Ovary (tissue), 9 donors: ENCODE data around the gene SPATC1L. TPM values are rescaled to one million over a fixed set of nuclear protein-coding genes. Genes with fewer than 3 reads are reported as not detected.

Experiments used
- DNase-seq, 5 donors: peaks; one replicate each; pipeline ENCODE4 v3.0.0-alpha.2; 2019 to 2020
- H3K27ac ChIP-seq, 2 donors: fragments of 200-600 bp; one replicate each; pipeline versions ENCODE4 v1.5.1 to v1.8.0; 2019 to 2022
- H3K27me3 ChIP-seq: fragments of 200-600 bp; one replicate; pipeline ENCODE4 v1.8.0; 2022
- H3K36me3 ChIP-seq: fragments of 200-600 bp; sonication (generic); one replicate; pipeline ENCODE4 v1.5.1; 2019
- H3K4me1 ChIP-seq: one replicate; pipeline ENCODE4 v1.8.1; 2013; ENCODE audit warnings: mild to moderate bottlenecking, moderate library complexity; ENCODE audit not compliant: insufficient read depth
- H3K4me3 ChIP-seq: fragments of 200-600 bp; sonication (generic); one replicate; pipeline ENCODE4 v1.5.1; 2017
- H3K9me3 ChIP-seq, 2 donors: fragments of 200-600 bp in 1 of 2; sonication (generic) in 1 of 2; one replicate each; pipeline versions ENCODE4 v1.5.1 to v1.8.1; 2013 to 2019; ENCODE audit warnings: mild to moderate bottlenecking in 1 of 2, moderate library complexity in 1 of 2
- EP300 ChIP-seq: sonication (generic); formaldehyde crosslinking; IDR thresholded peaks from one replicate; pipeline ENCODE4 v1.6.1; 2017; ENCODE audit warnings: antibody characterized with exemption
- POLR2A ChIP-seq: fragments of 450-650 bp; IDR thresholded peaks from one replicate; pipeline ENCODE4 v1.6.1; 2017; ENCODE audit warnings: antibody characterized with exemption, mild to moderate bottlenecking, moderate library complexity
- WGBS, 3 donors: extraction: QIAGEN DNeasy Blood & Tissue Kit in 1 of 3; methylation state at CpG; one replicate each; pipeline versions ENCODE4 v1.1.5 to v1.1.7; 2013 to 2017; 5-methylcytosine and 5-hydroxymethylcytosine counted together
- intact Hi-C, 4 donors: fragments of 100-400 bp; cut with DNase I; formaldehyde crosslinking; loops; one replicate each; pipeline versions ENCODE4 v1.11.0 to v1.15.1; 2022 to 2023
- polyA plus RNA-seq, 2 donors: library from polyadenylated mRNA; stranded (reverse); fragments of 200-250 nt in 1 of 2; fragments of 350-450 nt in 1 of 2; fragmentation: Illumina TruSeq in 1 of 2; extraction: RNeasy Lipid Tissue Mini Kit (QIAGEN cat#74804) in 1 of 2; gene quantifications; one replicate each; pipeline ENCODE4 v1.2.3, GENCODE V29; 2013 to 2014
- total RNA-seq, 7 donors: library from RNA; depleted of rRNA in 2 of 7; stranded (reverse); fragments of >200 nt in 2 of 7; fragmentation: NEBNext Ultra II Directional in 3 of 7; extraction: Animal tissue kit (Norgen Biotek cat#: 25700) in 3 of 7; gene quantifications; one replicate each; pipeline versions ENCODE4 v1.1.0 to v1.2.4, GENCODE V29; 2016 to 2023
- TF ChIP-seq, protein P1 (sequence below), 3 donors: fragments of 450-650 bp in 2 of 3; fragments of 200-600 bp in 1 of 3; IDR thresholded peaks; one replicate each; pipeline versions ENCODE4 v1.5.1 to v1.8.0; 2016 to 2022; ENCODE audit warnings: antibody characterized with exemption in 3 of 3, mild to moderate bottlenecking in 1 of 3
- donor health status: DM: no; HTN: no; CAD: no; lungs with moderate emphysema.
- donor health status: DM: no; HTN: no; CAD: no.
- donor health status: Bipolar disorder and iron deficiency.
- donor health status: DM: yes; HTN: yes; CAD: no.
- donor health status: DM: no; HTN: no; CAD: no.
- donor health status: DM: yes; HTN: yes; CAD: no.

Gene SPATC1L
- total and polyA plus RNA-seq, 9 donors, result 2.8 to 21.3 (median 14.9) TPM

- DNase-seq, result peak in 3 of 5 donors; percentile 6 to 25 (median 15)
- H3K27ac ChIP-seq, result no peak overlapping the region
- H3K27me3 ChIP-seq, result no peaks in the 10 kb centered on the region
- intact Hi-C loops, result loop anchor here in 1 of 4 donors (10.0 kb wide), 1 partner anchor 68 kb away; the partner anchor contains the start of gene LSS
- no peaks in the 10 kb centered on the region for H3K36me3 ChIP-seq
- no peaks in the 10 kb centered on the region for H3K9me3 ChIP-seq
- H3K4me1 ChIP-seq, result peaks cover 9% of the 10 kb centered on the region
- TF ChIP-seq POLR2A, result no peak
- TF ChIP-seq, protein P1, sequence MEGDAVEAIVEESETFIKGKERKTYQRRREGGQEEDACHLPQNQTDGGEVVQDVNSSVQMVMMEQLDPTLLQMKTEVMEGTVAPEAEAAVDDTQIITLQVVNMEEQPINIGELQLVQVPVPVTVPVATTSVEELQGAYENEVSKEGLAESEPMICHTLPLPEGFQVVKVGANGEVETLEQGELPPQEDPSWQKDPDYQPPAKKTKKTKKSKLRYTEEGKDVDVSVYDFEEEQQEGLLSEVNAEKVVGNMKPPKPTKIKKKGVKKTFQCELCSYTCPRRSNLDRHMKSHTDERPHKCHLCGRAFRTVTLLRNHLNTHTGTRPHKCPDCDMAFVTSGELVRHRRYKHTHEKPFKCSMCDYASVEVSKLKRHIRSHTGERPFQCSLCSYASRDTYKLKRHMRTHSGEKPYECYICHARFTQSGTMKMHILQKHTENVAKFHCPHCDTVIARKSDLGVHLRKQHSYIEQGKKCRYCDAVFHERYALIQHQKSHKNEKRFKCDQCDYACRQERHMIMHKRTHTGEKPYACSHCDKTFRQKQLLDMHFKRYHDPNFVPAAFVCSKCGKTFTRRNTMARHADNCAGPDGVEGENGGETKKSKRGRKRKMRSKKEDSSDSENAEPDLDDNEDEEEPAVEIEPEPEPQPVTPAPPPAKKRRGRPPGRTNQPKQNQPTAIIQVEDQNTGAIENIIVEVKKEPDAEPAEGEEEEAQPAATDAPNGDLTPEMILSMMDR (IDR thresholded peaks at IDR 0.05), result no peak
- TF ChIP-seq EP300, result no peak
- WGBS, 3 donors, result 85 to 93% (median 86%) methylated on average over 7 of the region's 7 CpGs
- no peak overlapping the region for H3K4me3 ChIP-seq
These were observed 27.9 kb downstream of the SPATC1L start for GRCh38 chr21:46156378-46156645.

DNA sequence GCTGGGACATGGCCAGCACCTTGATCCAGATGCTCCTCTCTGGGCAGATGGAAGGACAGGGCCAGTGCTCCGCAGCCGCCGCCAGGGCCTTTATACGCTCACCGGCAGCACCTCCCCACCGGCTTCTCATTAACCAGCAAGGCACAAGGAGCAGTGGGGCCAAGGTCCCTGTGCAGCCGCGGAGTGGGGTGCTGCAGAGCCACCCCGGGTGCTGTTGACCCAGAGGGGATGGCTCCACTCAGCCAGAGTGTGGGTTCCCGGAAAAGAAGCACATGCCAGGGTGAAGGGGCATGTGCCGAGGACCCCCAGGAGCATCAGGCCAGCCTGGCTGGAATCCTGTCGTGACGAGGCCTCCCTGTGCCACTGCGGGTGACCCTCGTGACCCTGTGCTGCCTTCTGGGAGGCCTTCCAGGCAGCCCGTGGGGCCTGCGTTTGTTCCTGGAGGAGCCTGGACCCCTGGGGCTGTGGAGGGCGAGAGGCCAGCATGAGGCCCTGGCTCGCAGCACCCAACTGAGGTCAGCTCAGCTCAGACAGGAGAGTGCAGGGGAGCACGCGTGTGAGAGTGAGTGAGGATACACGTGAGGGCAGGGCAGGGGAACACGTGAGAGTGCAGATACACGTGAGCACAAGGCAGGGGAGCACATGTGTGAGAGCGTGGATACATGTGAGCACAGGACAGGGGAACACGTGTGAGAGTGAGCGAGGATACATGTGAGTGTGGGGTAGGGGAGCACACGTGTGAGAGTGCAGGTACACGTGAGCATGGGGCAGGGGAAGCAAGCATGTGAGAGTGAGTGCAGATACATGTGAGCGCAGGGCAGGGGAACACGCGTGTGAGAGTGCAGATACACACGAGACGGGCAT, 28.5 kb downstream of the SPATC1L start, which contains the start of gene FTCD:
Gene FTCD (minus strand): TSS at position 66 of the 864 bp plus-strand sequence. CDS start 56 bp downstream, at position 10.
- Histone ChIP-seq H3K27me3 (no peaks in the 10 kb centered on the region), H3K4me1 (peaks cover 9% of the 10 kb centered on the region), H3K27ac (no peak within 1 kb of the TSS), H3K4me3 (no peak within 1 kb of the TSS), H3K9me3 (no peaks in the 10 kb centered on the region), H3K36me3 (no peaks in the 10 kb centered on the region)
- intact Hi-C loops, result loop anchor here in 1 of 4 donors (10.0 kb wide), 1 partner anchor 69 kb away; the partner anchor contains the start of gene LSS
- TF ChIP-seq POLR2A, result no peak
- TF ChIP-seq EP300, result no peak
- TF ChIP-seq, protein P1 (IDR thresholded peaks at IDR 0.05), result no peak
- peak in 3 of 5 donors; percentile 19 to 38 (median 26) for DNase-seq
- 83 to 86% (median 86%) methylated on average over 34 of the region's 34 CpGs for WGBS, 3 donors

- no peaks in the 10 kb centered on the region for H3K27me3 ChIP-seq
- 77 to 89% (median 83%) methylated on average over 15 to 16 of the region's 16 CpGs for WGBS, 3 donors
- no peaks in the 10 kb centered on the region for H3K9me3 ChIP-seq
- no peak overlapping the region for H3K4me3 ChIP-seq
- no peak overlapping the region for H3K27ac ChIP-seq
- DNase-seq, result peak in 4 of 5 donors; percentile 16 to 36 (median 23)
- intact Hi-C loops, result loop anchor here in 3 of 4 donors (5.0 to 10.0 kb wide), 4 partner anchors 70 to 132 kb away; partner anchors contain the start of genes LSS (in 2 of the 3), MCM3AP (in 1 of the 3) and YBEY (in 1 of the 3)
- TF ChIP-seq POLR2A (no peak), EP300 (no peak)
- TF ChIP-seq, protein P1 (IDR thresholded peaks at IDR 0.05), result no peak
- peaks cover 9% of the 10 kb centered on the region for H3K4me1 ChIP-seq
- no peaks in the 10 kb centered on the region for H3K36me3 ChIP-seq
These were observed 29.2 kb downstream of the SPATC1L start for GRCh38 chr21:46154955-46155513.

DNA sequence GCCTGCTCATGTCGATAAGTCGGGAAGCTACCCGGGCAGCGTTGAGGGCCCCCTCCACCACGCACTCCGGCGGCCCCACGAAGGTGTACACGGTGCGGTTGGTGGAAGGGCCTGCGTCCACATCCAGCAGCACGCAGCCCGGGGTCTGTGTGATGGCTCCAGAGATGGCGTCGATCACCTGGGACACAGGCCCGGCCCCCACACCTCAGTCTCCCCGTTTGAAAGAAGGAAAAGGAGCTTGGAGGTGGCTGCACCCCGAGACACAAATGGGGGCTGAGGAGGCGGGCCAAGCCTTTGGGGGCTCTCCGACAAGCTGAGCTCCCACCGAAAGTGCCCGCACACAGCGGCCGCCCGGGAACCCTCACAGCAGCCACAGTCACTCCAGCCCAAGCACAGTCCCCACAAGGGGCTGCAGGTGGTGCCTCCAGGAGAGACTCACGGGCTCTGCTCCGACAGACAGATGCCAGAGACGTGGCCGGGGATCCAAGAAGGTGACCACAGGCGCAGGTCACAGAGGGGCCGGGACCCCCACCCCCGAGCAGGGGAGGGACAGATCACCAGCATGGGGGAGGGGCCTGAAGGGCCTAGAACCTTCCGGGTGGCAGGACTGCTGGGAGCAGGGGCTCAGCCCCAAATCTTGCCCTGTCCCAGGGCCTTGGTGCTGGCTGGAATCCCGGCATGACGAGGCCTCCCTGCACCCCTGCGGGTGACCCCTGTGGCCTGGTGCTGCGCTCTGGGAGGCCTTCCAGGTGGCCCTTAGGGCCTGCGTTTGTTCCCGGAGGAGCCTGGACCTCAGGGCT, 29.9 kb downstream of the SPATC1L start:
- WGBS, 3 donors, result 90 to 91% (median 91%) methylated on average over 39 of the region's 39 CpGs
- Histone ChIP-seq H3K4me3 (no peak overlapping the region), H3K27ac (no peak overlapping the region), H3K9me3 (no peaks in the 10 kb centered on the region), H3K4me1 (peaks cover 9% of the 10 kb centered on the region), H3K27me3 (no peaks in the 10 kb centered on the region), H3K36me3 (no peaks in the 10 kb centered on the region)
- DNase-seq, result peak in 4 of 5 donors; percentile 18 to 40 (median 38)
- no peak for TF ChIP-seq POLR2A
- TF ChIP-seq EP300, result no peak
- TF ChIP-seq, protein P1 (IDR thresholded peaks at IDR 0.05), result no peak
- intact Hi-C loops, result loop anchor here in 3 of 4 donors (5.0 to 10.0 kb wide), 4 partner anchors 70 to 133 kb away; partner anchors contain the start of genes LSS (in 2 of the 3), MCM3AP (in 1 of the 3) and YBEY (in 1 of the 3)
